HG03280 (cell line): ENCODE measurements around the gene ZP1.

Experiments
- ATAC-seq: cut with Tn5 transposase; IDR thresholded peaks from one replicate; pipeline ENCODE4 v1.9.1; 2021; ENCODE audit warnings: mild to moderate bottlenecking, moderate library complexity; ENCODE audit not compliant: unreplicated experiment

Gene ZP1

DNA sequence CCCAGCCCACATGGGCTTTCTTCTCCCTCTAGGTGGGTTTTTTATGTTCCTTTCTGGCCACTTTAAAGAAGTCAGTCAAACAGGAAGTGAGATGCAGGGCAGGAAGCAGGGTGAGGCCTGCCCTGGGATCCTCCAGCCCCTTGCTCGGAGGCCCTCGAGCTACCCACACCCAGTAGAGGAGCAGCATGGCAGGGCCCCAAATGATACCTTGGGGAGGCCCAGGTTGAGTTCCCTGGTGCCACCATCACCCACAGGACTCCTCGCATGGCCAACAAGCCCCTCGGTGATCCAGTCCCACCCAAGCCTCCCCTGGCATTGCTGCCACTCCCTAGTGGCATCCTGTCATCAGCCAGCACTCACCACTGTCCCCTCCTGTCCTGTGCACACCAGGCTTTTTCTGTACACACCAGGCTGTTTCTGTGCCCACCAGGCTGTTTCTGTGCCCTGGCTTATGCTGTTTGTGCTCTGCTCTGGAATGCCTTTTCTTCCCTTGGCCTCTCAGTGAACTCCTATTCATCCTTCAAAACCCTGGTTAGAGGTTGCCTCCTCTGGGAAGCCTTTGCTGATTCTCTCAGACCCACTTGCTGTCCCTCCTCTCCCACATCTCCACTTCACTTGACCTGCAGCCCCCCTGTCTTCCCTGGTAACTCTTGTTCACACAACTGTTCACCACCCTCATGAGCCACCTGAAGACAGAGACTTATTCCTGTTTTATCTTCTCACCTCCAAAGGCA is 8.4 kb upstream of the ZP1 start:
- no peak for ATAC-seq

DNA sequence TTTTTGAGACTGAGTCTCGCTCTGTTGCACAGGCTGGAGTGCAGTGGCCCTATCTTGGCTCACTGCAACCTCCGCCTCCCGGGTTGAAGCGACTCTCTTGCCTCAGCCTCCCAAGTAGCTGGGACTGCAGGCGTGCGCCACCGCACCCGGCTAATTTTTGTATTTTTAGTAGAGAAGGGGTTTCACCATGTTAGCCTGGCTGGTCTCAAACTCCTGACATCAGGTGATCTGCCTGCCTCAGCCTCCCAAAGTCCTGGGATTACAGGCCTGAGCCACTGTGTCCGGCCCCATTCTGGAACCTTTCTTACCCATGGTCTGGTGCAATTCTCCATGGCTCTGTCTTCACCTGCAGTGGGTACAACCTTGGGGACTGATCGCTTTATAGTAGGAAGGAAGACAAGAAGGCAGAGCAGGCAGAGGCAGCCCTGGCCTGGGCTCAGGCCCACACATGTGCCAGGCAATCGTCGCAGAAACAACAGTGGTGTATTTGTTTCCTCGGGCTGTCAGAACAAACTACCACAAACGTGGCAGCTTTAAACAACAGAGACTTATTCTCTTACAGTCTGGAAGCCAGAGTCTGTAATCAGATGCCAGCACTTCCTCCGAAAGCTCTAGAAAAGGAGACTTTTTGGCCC is 7.6 kb upstream of the ZP1 start:
- ATAC-seq: no peak

DNA sequence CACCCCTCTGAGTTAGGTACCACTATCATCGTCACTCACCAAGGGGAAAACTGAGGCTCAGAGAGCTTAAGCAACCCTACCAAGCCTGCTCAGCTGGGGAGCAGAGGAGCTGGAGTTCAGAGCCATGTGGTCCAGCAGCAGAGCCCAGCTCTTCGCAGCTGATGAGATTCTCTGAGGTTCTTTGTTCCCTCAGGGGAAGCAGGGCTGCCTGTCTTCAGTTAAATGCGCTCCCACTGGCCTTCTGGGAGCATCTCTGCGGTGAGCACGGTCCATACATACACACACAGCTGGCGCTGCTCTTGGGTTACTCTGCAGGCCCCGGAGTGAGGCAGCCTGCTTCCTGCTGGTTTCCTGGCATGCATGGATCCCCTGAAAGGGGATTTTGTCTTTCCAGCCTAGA is 6.4 kb upstream of the ZP1 start:
- no peak for ATAC-seq

DNA sequence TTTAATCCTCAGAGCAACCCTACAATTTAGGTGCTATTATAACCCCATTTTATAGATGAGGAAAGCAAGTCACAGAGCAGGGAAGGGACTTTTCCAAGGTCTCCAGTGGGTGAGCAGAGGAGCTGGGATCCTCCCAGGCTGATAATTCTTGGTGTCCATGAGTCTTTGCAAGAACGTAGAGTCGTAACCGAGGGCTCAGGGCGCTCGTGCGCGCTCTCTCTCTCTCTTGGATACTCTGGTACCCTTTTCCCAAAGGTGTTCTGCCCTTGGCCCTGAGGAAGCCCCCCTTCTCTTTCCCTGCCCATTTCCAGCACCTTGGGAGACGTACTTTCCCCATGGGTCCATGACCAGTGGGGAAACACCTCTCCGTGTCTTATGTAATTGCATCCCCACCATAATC is 5.2 kb upstream of the ZP1 start:
- no peak for ATAC-seq

DNA sequence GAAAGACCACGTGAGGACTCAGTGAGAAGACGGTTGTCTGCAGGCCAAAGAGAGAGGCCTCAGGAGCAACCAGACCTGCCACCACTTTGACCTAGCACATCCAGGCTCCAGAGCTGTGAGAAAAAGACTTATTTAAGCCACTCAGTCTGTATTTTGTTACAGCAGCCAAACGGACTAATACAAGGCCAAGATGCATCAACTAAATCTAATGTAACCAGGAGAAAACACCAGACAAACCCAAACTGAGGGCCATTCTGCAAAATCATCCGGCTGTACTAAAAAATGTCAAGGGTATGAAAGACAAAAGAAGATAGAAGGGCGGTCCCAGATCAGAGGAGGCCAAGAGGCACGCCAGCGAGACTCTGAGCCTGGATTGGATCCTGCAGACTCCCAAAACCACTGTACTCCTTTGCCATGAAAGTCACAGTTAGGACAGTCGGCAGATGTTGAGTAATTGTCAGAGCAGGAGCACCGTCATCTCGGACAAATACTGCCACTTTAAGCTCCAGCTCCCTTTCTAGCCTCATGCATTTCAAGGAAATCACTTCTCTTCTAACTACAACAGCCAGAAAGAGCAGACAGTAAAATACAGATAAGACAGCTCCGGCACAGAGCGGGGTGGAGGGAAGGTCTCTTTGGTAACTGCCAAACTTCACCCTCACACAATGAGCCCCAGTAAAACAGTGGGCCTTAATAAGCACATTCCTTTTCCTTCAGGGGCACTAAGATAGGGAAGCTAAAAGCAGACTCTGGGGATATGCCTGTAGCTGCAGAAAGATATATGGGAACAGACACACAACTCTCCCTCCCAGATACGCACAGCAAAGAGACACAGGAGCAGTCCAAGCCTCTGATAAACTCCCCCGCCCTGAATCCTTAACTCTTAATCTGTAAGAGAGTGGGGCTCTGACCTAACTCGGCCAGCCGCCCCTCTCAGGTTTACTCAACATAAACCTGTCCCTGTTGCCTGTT is 3.5 kb upstream of the ZP1 start:
- no peak for ATAC-seq

DNA sequence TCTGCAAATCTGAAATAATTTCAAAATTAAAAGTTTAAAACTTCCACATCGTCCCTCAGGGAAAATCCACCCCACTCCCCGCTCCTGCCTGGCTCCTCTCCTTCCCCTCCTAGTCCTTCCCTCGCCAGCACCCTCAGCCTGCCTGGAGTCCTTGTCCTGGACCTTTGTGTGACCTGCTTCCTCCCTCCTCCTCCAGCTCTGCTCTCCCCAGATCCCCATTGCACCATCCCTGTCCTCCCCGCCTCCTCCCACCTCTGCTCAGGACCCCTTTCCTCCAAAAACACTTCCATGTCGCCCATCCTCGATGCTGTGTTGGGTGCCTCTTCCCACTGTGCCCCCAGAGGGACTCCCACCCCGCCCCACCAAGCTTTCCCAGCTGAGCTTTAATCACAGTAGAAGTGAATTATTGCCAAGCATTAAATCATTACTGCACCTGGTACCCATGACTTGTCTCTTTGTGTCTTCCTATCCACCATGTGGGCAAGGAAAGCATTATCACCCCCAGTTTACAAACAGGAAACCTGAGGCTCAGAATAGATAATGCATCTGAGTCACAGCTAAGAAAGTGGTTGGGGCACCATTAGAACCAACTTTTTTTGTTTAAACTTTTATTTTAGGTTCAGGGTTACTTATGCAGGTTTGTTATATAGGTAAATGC is 2.4 kb upstream of the ZP1 start:
- no peak for ATAC-seq

DNA sequence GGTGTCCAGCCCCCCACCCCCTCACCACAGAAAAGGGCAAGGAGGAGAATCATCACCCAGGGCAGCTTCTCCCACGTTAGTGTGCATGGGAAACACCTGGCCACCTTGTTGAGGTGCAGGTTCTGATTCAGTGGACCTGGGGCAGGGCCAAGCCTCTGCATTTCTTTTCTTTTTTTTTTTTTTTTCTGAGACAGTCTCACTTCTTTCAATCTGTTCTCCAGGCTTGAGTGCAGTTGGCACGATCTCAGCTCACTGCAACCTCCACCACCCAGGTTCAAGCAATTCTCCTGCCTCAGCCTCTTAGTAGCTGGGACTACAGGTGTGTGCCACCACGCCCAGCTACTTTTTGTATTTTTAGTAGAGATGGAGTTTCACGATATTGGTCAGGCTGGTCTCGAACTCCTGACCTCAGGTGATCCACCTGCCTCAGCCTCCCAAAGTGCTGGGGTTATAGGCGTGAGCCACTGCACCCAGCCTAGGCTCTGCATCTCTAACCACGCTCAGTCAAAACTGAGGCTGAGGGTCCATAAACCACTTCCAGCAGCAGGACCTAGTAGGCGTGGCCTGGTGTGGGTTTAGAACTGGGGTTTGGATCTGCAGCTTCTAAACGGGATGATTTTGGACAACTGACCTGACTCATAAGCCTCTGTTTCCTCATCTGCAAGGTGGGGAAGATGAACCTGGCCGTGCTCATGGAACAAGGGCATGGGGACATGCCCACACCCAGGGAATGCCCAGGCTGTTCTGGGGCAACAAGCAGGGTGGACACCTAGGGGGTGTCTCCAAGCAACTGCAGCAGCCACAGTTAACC is 734 bp downstream of the ZP1 start:
- no peak for ATAC-seq

DNA sequence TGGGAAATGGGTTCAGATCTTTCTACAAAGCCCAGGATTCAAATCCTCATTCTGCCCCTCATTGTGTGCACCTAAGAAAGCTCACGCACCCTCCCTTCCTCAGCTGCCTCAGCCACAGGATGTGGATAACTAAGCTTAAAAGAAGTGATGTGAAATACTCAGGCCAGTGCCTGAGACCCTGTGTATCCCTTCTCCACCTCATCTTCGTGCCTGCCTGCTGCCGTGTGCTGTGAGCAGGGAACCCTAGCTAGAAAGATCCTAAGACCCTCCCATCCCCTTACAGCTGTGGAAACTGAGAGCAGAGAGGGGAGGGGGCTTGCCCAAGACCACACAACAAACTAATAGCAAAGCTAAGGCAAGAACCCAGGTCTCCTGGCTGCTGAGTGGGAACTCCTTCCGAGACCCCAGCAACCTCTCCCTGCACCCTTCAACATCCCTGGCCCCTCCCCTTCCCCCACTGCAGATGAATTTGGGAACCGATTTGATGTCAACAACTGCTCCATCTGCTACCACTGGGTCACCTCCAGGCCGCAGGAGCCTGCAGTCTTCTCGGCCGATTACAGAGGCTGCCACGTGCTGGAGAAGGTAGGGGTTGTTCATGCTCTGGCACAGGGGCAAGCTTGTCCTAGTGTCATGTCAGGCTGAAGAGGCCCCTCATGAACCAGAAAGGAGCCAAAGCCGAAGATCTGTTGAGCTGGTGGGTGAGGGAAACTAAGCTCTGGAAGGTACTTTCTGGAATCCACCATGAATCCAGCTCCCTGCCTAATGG is 1.5 kb downstream of the ZP1 start:
- ATAC-seq: no peak

DNA sequence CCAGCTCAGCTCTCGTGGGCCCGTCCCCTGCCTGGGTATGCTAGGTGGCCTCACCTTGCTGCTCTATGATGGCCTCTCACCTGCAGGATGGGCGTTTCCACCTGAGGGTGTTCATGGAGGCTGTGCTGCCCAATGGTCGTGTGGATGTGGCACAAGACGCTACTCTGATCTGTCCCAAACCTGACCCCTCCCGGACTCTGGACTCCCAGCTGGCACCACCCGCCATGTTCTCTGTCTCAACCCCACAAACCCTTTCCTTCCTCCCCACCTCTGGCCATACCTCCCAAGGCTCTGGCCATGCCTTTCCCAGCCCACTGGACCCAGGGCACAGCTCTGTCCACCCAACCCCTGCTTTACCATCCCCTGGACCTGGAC is 2.1 kb downstream of the ZP1 start:
- ATAC-seq: no peak

DNA sequence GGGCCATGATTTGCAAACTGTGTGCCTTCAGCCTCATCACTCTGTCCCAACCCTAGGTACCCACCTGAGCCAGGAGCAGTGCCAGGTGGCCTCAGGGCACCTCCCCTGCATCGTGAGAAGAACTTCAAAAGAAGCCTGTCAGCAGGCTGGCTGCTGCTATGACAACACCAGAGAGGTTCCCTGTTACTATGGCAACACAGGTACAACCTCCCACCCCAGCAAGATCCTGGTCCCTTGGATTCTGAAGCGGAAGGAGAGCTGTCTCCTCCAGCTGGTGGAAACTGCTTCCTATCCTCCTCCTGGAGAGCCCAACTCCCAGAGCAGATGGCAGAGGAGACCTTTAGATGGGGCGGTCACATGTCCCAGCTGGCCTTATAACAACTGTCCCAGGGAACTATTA is 2.9 kb downstream of the ZP1 start:
- no peak for ATAC-seq

DNA sequence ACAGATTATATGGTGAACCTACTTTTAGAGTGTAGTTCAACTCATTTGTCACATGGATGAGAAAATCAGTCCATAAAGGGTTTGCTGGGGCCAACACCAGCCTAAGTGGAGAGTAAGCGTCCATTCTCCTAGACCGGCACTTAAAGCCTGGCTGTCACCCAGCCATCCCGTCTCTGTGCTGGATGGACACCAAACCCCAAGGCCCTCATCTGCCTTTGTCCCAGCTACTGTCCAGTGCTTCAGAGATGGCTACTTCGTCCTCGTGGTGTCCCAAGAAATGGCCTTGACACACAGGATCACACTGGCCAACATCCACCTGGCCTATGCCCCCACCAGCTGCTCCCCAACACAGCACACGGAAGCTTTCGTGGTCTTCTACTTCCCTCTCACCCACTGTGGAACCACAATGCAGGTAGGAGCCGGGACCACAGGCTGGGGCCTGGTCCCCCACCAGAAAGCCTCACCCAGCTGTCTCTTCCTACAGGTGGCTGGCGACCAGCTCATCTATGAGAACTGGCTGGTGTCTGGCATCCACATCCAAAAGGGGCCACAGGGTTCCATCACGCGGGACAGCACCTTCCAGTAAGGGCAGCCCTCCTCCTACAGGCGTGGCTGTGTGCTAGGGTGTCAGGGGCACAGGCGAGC is 3.5 kb downstream of the ZP1 start:
- no peak for ATAC-seq

DNA sequence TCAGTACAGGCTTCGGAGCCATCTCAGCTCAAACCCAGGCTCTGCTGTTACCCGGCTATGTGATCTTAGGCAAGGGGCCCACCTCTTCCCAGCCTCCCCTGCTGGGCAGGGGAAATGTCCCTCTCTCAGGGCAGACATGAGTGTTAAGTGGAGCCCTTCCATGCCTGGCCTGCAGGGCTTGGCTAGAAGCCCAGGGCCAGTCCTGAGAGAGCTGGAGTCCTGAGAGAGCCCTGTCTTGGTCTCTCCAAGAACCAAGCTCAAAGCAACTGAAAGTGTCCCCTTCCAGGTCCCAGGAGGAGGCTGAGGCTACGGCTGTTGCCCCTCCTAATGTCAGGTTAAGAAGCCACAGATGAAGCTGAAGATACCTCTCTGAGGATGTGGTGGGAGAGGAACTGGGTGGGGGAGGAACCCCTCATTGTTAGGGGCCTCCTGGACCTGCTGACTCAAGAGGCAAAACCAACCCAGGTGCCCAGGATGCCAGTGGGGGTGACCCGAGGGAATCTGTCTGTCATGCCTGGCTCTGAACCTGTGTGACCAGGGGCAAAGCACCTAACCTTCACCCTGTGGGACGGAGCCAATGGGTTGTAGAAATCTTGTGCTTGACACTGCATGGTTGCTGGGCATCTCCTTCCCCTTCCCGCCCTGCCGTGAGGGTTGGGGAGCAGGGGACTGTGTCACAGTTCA is 4.2 kb downstream of the ZP1 start:
- ATAC-seq: no peak

DNA sequence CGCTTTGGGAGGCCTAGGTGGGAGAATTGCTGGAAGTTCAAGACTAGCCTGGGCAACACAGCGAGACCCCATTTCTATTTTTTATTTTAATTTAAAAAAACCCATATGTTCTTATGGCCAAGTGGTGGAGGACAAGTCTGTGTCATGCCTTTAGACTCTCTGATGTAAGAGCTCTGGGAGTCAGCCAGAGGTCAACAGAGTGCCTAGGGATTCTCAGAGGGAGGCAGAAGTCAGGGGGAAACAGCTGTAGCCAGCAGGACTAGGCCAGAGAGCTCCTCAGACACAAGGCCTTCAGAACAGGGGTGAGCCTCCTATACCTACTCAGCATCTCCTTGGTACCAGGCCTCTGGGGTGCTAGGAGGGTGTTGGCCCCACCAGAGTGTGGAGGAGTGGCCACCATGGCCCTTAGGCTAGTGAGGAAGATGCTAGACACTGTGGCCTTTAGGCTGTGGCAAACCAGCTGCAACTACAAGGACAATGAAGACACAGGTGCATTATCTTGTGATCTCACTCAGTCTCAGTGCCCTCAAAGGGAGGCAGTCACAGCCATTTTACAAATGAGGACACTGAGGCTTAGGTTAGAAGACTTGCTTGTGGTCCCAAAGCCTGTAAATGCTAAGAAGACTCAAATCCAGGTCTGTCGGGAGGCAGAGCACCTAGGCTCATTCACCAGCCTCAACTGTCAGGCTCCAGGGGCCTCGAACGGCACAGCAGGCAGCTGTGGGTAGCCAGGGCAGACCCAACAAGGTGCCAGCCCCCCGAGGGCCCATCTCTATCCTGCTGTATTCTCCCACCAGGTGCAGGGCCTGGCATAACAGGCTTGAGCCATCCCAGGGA is 5.0 kb downstream of the ZP1 start:
- no peak for ATAC-seq

DNA sequence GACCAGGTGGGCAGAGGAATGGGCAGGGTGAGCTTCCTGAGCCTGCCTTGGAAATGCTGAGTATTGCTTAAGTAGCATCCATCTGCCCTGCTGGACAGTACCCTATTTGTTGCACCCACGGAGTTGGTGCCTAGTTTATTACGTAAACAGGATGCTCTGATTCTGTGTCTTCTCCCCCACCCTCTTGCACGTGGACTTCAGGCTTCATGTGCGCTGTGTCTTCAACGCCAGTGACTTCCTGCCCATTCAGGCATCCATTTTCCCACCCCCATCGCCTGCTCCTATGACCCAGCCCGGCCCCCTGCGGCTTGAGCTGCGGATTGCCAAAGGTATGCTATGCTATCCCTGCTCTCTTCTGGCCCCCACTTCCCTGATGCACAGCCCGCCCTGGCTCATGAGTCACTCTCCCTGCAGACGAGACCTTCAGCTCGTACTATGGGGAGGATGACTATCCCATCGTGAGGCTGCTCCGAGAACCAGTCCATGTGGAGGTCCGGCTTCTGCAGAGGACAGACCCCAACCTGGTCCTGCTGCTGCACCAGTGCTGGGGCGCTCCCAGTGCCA is 5.7 kb downstream of the ZP1 start:
- ATAC-seq: no peak

DNA sequence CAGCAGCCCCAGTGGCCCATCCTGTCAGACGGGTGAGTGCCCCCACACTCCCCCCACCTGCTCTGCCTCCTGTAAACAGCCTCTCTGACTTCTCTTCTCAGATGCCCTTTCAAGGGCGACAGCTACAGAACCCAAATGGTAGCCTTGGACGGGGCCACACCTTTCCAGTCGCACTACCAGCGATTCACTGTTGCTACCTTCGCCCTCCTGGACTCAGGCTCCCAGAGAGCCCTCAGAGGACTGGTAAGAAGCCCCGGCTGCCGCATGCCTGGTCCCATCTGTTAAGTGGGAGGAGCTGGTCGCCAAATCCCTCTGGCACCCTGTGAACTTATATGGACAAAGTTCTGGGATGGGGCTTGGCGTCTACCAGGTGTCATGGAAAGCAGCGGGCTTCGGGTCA is 6.2 kb downstream of the ZP1 start:
- ATAC-seq: no peak

DNA sequence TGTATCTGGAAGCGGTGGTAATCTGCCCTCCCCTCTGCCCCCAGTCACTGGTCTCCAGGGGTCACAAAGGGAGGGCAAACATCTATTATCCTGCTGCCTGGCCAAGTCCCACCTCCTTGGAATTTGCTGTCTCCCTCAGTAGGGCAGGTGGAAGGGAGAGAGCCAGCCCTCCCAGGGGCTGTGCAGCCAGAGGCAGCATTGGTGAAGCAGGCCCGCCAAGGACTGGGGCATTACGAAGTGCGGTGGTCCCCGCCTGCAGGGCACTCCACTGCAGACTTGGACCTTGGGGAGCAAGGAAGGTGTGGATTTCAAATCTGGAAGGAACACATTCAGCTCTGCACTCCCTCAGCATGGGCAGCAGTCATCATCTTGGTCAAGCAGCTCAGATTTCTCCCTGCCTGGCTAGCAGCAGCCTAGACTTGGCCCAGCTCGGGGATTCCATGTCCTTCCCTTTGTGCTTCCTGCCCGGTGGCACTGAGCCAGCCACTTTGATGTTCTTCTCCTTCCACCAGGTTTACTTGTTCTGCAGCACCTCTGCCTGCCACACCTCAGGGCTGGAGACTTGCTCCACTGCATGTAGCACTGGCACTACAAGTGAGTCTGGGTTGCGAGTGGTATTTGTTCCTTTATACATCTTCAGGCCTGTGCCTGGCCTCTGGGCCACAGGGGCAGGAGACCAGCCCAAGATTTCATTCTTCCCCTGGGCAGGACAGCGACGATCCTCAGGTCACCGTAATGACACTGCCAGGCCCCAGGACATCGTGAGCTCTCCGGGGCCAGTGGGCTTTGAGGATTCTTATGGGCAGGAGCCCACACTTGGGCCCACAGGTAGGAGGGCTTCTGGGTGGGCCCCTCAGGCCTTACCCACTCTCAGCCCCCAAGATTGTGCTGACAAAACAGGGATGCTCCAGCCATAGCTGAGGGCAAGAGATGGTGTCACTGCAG is 7.4 kb downstream of the ZP1 start:
- no peak for ATAC-seq
